Activated CD8-positive, alpha-beta memory T cell treated with anti-CD3 and anti-CD28 coated beads for 1 hour (primary cell): ENCODE data around the gene PTCH1.

Experiments
- DNase-seq, 2 donors: peaks; one replicate each; pipeline ENCODE4 v3.0.0-alpha.2; 2020; ENCODE audit warnings: low read depth in 1 of 2; ENCODE audit errors: extremely low read depth in 1 of 2

The PTCH1 gene

DNA sequence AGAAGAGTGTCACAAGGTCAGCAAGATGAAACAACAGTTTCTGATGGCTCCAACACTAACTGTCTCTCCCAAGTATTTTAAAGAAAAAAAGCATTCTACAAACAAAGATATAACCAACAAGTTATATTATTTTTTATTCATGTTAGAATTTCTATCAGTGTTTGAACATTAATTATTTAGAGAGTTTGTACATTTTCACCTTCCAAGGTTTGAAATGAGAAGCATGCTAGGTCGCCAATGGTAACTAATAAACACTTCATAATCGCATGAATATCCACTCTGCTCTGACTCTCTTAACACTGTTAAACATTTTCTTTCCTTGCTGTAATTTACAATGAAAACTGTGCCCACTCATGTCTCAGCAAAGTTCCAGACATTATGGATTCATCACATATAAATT is 73.5 kb downstream of the PTCH1 start:
- DNase-seq: no peak

DNA sequence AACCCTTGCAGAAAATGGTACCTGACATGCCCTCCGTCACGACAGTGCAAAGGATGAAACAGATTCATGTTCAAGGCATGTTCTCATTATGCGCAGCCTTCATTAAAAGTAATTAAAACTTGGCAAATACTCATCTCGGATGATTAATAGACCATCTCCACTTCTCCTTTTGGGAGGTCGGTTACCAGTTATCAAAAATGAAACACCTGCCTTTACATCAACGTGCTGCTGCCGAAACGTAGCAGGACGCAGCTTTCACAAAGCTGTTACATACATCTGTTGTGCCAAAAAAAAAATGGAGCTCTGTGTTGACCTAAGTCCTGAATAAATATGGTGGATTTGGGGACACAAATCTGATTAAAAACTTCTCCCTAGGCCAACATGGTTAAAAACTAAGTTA is 75.7 kb downstream of the PTCH1 start:
- no peak for DNase-seq

DNA sequence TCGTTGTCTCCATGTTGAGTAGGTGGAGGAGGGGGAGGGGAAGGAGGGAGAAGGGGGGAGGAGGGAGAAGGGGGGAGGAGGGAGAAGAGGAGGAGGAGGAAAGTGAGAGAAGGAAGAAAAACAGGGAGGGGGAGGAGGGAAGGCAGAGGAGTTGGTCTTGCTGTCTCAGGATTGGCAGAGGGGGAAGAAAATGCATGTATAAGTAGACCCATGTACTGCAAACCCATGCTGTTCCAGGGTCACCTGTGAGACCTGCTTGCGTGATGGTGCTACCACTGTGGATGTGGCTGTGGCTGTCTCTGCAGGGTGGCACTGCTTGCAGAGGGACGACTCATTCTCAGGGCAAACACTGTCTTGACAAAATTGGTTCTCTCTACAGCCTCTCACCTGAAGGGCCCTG is 76.3 kb downstream of the PTCH1 start:
- DNase-seq: no peak

DNA sequence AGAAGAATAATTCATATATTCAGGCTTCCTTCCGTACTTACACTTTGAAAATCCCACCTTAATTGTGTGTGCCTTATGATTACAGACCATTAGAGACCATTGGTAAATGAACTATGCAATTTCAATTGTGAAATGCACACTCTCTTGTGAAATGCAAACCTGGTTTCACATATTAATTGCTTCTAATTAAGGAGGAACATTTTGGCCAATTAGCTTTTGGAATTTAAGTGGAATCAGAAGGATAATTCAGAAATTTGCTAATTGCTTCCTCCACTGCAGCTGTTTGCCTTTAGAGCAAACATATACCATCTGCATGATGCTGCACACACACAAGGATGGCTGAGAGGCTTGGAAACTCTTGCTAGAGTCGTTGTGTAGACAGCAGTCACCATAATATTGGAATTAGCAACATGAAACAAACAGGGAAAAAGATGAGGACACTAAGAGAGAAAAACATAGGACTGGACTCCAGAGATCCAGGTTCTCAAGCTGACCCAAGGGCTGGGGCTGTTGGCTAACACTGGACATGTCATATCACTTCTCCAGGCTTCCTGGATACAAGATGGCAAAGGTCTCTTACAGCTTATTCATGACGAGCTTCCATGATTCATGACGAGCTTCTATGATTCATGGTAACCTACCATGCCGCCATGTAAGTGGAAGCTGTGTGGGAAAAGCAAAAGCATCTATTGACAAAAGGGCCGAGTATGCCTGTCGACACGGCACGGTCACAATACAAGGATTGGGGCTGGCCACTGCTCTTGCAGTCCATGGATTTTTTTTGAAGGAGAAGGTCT is 78.0 kb downstream of the PTCH1 start:
- no peak for DNase-seq

DNA sequence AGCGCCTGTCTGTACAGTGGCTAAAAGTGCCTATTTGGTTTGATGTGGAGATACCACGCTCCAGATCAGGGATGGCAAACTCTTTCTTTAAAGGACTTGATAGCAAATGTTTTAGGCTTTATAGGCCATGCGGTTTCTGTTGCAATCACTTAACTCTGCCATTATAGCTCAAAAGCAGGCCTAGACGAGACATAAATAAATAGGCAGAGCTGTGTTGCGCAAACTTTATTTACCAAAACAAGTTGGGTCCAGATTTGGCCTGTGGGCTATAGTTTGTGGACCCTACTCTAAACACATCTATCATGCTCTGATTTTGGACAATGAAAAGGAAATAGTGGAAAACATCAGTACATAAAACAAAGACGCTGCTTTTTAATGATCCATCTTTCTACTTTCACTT is 79.2 kb downstream of the PTCH1 start:
- DNase-seq: no peak

DNA sequence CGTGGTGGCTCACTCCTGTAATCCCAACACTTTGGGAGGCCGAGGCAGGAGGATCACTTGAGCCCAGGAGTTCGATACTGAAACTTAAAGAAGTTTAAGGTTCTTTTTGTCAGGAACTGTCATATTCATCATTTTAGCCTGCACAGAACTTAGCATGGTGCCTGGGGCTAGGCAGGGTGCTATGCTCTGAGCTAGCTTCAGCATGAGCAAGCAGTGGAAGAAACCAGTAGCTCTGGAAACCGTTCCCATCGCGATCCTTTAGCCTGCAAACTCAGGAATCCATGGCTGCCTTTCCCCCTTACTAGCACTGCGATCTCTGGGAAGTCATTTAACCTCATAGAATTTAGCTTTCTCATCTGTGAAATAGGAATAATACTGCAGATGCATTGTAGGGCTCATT is 80.4 kb downstream of the PTCH1 start:
- no peak for DNase-seq

DNA sequence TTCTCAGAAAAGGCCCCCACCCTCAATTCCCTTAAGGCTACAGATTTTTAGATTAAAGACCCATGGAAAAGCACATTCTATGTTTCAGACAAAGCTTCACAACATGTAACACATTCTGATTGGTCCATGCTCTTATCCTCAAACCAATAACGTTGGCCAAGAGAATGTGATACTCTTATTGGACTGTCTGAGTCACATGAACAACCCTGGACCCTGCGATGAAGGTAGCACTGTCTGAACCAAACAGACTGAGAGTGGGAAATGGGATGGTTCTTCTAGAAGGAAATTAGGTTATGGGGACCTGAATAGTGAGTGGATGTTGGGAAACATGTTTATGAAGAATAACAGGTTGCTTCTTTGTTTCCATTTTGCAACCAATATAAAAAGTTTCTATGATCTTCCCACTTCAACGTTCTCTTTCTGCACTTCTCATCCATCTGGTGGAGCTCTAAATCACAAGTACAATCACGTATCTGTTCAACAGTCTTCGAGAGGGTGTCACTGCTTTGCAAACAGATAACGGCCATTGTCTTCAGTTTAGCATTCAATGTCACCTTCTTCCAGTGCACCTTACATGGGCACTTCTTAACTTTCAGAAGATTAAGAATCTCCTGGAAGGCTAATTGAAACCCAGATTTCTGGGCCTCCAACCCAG is 81.6 kb downstream of the PTCH1 start:
- no peak for DNase-seq

DNA sequence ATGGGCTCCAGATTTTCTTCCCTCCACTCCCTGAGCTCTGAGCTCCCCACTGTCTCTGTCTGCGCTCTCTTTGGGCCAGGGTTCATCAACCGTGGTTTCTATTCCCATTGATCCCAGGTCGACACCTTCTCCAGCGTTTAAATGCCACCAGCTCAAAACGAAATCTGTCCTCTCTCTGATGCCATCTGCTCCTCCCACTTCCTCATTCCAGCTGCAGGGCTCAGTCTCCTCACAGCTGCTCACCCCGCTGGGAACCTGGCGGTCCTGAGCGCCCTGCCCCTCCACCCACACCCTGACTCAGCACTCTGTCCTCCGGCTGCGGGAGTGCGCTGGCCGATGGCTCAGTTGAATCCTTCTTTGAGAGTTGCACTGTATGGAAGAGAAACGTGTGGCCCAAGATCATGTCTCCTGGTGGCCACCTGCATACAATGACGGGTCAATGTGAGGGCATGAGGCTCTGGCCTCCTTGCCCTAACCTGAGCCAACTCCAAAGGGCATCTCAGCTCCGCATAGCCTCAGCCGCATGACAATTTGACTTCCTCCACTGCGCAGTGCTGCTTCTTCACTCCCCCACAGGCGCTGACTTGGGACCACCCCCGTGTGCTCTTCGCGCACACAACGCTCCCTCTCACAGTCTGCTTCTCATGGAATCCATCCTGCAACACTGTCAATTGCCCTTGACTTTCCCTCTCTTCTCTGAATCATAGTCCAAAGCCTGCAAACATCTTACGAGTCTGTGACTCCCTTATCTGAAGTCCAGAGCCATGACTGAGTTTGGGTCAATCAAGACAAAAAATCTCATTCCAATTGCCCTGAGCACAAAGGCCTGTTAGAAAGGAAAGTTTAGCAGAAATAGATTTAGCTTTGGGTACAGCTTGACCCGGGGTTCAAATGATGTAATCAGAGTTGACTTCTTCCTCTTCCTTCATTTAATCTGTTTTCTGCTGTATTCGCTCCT is 82.4 kb downstream of the PTCH1 start:
- no peak for DNase-seq

DNA sequence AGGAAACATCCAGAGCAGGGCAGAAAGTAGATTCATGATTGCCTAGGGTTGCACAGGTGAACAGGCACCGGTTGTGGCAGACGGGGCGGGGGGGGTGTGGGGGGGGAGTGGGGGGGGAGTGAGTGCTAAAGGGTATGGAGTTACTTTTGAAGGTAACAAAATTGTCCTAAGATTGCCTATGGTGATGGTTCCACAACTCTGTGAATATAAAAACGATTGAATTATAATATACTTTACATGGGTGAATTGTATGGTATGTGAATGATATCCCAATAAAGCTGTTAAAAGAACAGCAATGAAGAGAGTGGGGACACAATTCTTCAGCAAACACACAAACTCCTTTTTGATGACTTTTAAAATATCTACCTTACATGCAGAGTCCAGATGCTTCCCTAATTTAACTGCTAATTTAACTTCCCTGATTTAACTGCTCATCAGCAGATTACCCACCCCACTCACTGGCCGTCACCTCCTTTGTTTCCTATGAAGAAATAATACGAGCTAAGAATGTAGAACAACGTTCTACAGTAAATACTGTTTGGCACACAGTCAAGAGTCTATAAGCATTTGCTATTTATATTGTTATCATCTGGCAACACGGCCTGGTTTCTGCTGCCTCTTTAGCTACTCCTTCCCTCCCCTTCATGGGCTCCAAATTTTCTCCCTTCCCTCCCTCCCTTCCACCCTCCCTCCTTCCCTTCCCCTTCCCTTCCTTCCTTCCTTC is 83.5 kb downstream of the PTCH1 start:
- no peak for DNase-seq

DNA sequence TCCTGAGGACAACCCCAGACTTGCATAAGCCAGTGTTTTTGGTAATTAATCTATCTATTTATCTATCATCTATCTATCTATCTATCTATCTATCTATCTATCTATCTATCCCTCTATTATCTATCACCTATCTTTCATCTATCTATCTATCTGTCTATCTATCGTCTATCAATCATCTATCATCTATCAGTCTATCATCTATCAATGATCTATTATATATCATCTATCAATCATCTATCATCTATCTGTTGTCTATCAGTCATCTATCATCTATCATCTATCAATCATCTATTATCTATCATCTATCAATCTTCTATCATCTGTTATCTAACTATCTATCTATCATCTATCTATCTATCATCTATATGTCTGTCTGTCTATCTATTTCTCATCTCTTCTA is 85.5 kb downstream of the PTCH1 start:
- no peak for DNase-seq

DNA sequence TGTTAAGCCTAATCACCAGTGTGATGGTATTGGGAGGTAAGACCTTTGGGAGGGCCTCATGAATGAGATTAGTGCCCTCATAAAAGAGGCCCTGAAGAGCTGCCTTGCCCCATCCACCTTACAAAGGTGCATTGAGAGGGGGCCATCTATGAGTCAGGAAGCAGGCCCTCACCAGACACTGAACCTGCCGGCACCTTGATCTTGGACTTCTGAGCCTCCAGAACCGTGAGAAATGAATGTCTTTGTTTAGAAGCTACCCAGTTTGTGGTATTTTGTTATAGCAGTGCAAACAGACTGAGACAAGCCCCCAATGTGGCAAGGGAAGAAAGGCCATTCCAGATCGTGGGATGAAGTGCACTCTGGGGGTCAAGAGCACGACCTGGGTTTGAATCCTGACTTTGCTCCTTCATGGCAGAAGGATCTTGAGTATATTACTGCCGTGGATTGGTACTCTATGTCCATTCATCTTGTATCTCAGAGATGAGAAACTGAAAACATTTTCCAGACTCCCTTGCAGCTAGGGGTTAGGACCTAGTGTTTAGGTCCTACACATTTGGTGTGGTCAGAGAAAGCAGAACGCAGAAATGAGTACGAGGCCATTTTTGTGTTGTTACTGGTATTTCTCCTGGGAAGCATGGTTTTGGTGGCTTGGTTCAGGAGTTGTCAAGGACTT is 86.7 kb downstream of the PTCH1 start:
- no peak for DNase-seq

DNA sequence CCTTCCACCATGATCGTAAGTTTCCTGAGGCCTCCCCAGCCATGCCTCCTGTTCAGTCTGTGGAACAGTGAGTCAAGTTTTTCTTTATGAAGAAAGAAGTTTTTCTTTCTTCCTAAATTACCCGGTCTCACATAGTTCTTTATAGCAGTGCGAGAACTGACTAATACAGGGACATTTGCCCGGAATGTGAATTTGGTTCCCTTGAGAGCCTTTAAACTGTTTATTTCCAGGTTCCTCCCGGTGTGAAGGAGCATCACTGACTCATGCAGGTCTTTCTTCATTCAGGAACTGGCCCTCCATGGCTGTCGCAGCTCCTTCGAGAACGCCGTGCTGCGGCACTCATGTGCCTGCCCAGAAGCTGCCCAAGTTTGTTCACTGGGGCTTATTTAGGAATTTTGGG is 87.7 kb downstream of the PTCH1 start:
- no peak for DNase-seq

DNA sequence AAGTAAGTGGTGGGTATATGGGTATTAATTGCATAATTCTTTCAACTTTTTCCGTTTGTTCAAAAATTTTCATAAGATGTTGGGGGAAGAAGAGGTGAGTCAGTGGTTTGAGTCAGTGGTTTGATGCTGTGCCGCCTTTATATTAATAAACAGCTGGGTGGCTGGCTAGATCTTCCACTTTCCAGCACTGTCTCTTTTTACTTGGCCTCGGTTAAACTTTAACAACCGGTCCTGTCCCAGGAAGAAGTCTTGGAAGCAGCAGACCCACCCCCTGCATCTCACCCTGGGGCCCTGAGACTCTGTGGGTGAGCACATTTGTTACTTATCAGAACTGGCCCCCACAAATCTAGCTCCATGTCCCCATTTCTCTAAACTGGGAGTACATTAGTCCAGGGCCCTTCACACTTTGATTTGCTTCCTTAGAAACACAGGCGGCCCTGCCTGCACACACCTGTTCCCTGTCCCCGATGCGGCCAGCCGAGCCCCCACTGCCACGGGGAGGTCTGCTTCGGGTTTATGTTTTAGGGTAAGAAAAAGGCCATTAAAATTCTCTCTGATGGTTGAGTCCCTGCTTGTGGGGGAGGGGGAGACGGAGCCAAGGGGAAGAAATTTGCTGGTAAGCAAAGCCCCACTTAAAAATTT is 90.7 kb downstream of the PTCH1 start:
- no peak for DNase-seq

DNA sequence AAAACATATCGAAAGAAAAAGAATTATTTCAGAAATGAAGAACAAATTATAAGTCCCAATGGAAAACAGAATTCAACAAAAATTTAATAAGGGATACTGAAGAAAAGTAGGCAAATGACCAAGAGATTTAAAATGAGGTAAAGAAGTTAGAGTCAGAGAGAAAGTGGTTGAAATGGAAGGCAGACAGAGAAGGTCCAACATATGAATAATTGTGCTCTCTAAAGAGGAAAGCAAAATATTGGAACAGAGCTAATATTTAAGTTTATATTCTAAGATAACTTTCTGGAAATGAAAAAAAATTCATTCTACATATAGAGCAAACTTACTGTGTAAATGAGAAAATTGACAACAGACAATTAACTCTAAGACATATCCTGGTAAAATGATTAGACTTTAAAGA is 94.1 kb downstream of the PTCH1 start:
- no peak for DNase-seq

DNA sequence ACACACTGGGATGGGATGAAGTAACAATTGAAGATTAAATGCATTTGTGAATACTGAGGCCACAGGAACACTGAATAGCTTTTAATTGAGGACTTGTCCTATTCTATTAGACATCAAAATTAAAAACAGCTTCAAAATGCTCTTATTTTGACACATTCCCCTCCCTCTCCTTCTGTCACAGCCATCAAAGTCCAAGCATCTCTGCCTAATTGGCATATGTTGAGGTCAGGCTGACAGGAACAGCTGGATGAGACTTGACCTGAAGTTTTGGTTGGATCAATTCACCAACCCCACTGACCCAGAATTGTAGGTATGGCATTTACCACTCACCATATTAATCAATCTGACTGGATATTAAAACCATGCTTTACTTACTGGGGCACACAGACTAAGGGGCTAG is 96.3 kb downstream of the PTCH1 start:
- DNase-seq: no peak

DNA sequence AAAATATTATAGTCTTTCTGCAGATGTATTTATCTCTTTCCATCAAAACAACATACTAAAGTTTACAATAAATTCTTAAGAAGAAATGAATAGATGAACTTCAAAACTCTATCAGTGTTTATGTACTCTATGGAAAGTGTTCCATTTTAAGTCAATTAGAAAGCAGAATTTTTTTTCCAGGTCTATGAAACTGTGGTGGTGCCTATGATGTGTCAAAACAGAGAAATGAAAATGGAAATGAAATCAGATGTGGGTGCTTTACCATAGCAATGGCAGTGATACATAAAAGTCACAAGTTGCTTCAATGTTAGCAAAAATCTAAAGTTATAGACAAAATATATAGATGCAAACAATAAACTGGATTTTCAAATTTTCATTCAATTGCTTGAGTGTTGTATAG is 97.3 kb downstream of the PTCH1 start:
- no peak for DNase-seq

DNA sequence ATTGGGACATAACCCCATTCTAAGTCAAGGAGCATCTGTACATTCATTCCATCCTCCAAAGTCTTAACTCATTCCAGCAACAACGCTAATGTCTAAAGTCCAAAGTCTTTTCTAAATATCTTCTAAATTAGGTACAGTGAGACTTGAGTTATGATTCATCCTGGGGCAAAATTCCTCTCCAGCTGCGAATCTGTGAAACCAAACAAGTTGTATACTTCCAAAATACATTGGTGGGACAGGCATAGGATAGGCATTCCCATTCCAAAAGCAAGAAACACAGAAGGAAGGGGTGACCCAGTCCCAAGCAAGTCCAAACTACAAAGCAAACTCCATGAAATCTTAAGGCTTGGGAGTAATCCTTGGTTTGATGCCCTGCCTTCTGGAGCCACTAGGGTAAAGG is 101.6 kb downstream of the PTCH1 start:
- no peak for DNase-seq

DNA sequence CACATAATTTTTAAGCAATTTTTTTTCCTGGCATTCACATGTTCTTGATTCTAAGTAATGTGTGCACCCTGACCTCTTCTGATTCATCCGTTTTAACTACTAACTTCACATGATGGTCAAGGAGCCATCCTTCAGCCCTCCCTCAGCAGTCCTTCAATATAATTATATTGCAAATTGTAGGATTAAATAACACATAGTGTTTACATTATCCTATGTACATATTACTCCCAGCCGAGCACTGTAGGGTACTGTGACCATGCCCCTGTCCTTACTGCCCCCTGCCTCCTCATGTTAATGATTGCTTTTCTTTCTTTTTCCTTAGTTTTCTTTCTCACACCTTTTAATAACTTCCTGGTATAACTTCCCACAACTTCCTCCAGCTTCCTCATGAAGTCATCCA is 103.0 kb downstream of the PTCH1 start:
- no peak for DNase-seq

DNA sequence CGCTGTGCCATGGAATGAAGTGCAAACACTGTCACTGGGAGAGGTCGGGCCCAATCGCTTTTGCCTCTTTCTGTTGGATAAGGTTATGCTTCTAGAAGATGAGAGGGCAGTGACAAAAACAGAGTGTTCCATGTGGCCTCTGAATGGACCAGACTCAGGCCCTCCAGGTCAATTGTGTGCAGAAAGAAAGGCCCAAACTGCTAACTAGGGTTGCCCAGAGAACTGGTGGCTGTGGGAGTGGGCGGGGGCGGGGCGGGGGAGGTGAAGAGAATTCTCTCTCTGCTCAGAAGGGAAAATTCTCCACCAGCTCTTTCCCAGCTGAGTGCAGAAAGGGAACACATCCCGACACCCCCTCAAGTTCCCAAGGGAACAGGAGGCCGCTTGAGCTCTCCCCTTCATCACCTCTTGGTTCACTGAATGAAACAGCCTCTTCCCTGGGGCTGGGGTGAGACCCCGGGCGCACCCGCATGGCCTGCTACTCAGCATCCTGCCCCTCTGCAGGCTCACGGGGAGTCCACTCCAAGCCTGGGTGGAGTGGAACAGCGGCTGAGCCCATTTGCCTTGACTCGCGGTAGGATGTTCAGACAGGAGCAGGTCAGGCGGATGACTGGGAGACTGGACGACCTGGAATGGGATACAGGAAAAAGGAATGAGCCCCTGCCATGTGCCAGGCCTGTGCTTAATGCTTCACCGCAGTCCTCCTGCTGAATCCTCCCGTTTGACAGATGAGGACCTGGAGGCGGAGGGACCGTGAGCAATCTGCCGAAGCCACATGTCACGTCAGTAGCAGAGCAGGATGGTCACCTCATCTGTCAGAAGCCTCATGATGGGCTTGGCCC is 105.5 kb downstream of the PTCH1 start:
- DNase-seq: no peak
